GM18507 (cell line): Measurements from ENCODE around the gene CAB39.
"Not testable (repeated sequence)": the region's sequence is repeated elsewhere in the genome, so short reads cannot be mapped to it uniquely, and the experiment has no call there.

Experiments
- DNase-seq: peaks from one replicate; pipeline ENCODE4 v3.0.0; 2011; ENCODE audit warnings: low read depth; ENCODE audit not compliant: insufficient read length; ENCODE audit errors: extremely low spot score
- FAIRE-seq: peaks from 2 replicates; lab custom pipeline; 2011; peaks lifted over from hg19 to GRCh38; lab: Jason Lieb, UNC

The CAB39 gene

GRCh38 chr2:230708204-230708603 is 4.4 kb upstream of the CAB39 start:
- DNase-seq (no peak), FAIRE-seq (no peak)

- DNase-seq (no peak), FAIRE-seq (no peak)
Observed at GRCh38 chr2:230711224-230711623, 1.4 kb upstream of the CAB39 start.

- no peak for DNase-seq
- no peak for FAIRE-seq
Observed at GRCh38 chr2:230713331-230714135, 891 bp downstream of the CAB39 start.

GRCh38 chr2:230714136-230714480 is 1.5 kb downstream of the CAB39 start:
- FAIRE-seq (peak; percentile 68), DNase-seq (no peak)

GRCh38 chr2:230715201-230715600 is 2.6 kb downstream of the CAB39 start:
- peak; percentile 38 for FAIRE-seq

GRCh38 chr2:230716588-230716987 is 3.9 kb downstream of the CAB39 start:
- DNase-seq, result no peak
- no peak for FAIRE-seq

More at GRCh38 chr2:230715201-230715600, 2.6 kb downstream of the CAB39 start:
- DNase-seq, result no peak

GRCh38 chr2:230717600-230717999 is 5.0 kb downstream of the CAB39 start:
- DNase-seq (no peak), FAIRE-seq (no peak)

- no peak for FAIRE-seq
- DNase-seq, result no peak
Observed at GRCh38 chr2:230719340-230719739, 6.7 kb downstream of the CAB39 start.

GRCh38 chr2:230721712-230722111 is 9.1 kb downstream of the CAB39 start:
- DNase-seq, result no peak
- FAIRE-seq, result peak; percentile 76

- DNase-seq, result no peak
- no peak for FAIRE-seq
Observed at GRCh38 chr2:230722207-230722885, 9.7 kb downstream of the CAB39 start.

- DNase-seq, result no peak
- no peak for FAIRE-seq
Observed at GRCh38 chr2:230723363-230723762, 10.7 kb downstream of the CAB39 start.

GRCh38 chr2:230724957-230725356 is 12.3 kb downstream of the CAB39 start:
- not testable (repeated sequence) for FAIRE-seq, DNase-seq

GRCh38 chr2:230731512-230731911 is 18.9 kb downstream of the CAB39 start:
- peak; percentile 31 for FAIRE-seq
- DNase-seq, result no peak

GRCh38 chr2:230732914-230733401 is 20.3 kb downstream of the CAB39 start:
- FAIRE-seq (no peak), DNase-seq (no peak)

- FAIRE-seq (no peak), DNase-seq (no peak)
Observed at GRCh38 chr2:230734247-230735175, 21.9 kb downstream of the CAB39 start.

- FAIRE-seq, result no peak
- DNase-seq, result no peak
Observed at GRCh38 chr2:230735884-230736283, 23.2 kb downstream of the CAB39 start.

- FAIRE-seq (no peak), DNase-seq (no peak)
Observed at GRCh38 chr2:230737300-230737699, 24.7 kb downstream of the CAB39 start.

GRCh38 chr2:230737791-230738226 is 25.2 kb downstream of the CAB39 start:
- DNase-seq (no peak), FAIRE-seq (no peak)

- no peak for FAIRE-seq
- no peak for DNase-seq
Observed at GRCh38 chr2:230738391-230738811, 25.8 kb downstream of the CAB39 start.

- no peak for DNase-seq
- no peak for FAIRE-seq
Observed at GRCh38 chr2:230738924-230739323, 26.3 kb downstream of the CAB39 start.
